ENCODE measurements around the gene MYNN. TPM values are rescaled to one million over a fixed set of nuclear protein-coding genes. Genes with fewer than 3 reads are reported as not detected.

Gene MYNN
- total RNA-seq, 1 donor from 2014 or later: 12.4 TPM

DNA sequence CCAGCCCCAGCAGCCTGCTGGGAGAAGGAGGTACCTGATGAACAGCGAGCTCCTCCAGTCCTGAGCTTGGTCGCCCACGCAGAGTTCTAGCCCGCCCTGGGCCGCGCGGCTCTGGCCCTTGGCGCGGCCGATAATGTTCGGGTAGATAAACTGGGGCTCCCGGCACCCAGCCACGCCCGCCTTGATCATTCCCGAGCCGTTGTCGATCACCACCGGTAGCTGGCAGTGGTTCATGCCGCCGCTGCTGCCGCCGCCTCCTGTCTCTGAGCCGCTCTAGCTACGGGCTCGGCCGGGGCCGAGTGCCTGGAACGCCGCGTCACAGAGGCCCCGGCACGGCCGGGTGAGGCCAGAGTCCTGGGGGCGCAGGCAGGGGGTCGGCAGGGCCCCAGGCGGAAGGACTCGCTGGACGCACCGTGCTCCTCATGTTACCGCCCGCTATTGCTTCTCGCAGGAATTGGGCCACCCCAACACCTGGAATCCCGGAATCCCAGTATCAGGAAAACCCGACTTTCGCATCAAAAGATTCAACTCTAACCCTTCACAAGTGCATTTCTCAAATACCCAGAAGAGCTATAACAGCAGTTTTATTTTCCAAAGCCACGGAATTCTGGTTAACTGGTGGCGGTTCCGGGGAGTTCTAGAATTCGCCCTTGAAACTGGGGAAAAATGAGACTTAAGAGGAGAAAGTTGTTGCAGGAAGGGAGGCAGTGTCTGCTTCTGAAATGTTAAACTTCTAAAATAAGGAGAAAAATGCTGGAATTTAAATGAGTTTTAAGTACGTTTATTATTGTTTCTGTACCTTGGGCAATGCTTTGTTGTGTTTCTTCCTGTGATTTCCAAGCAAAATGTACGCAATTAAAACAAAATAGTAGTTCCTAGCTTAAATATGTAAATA lies 3.7 kb upstream of the MYNN start, which contains the start of gene ACTRT3:
Gene ACTRT3, minus strand, starts transcription at position 275 of the 895 bp plus-strand sequence. Its CDS starts 41 bp downstream, at position 234.
- peak within 1 kb of the TSS; percentile 88 for H3K27ac ChIP-seq (replicated peaks)
- H3K27me3 ChIP-seq (ENCODE audit: low read depth): no peaks in the 10 kb centered on the region
- H3K4me1 ChIP-seq: peaks cover 28% of the 10 kb centered on the region
- peaks cover 15% of the 10 kb centered on the region for H3K9me3 ChIP-seq (replicated peaks)
- TF ChIP-seq CTCF (IDR thresholded peaks at IDR 0.05; ENCODE audit: borderline replicate concordance): no peak
- DNase-seq: peak; percentile 69
- H3K4me3 ChIP-seq: peak within 1 kb of the TSS; percentile 72
- peaks cover 5% of the 10 kb centered on the region for H3K36me3 ChIP-seq
- intact Hi-C loops (cut with micrococcal nuclease): no loop called here

DNA sequence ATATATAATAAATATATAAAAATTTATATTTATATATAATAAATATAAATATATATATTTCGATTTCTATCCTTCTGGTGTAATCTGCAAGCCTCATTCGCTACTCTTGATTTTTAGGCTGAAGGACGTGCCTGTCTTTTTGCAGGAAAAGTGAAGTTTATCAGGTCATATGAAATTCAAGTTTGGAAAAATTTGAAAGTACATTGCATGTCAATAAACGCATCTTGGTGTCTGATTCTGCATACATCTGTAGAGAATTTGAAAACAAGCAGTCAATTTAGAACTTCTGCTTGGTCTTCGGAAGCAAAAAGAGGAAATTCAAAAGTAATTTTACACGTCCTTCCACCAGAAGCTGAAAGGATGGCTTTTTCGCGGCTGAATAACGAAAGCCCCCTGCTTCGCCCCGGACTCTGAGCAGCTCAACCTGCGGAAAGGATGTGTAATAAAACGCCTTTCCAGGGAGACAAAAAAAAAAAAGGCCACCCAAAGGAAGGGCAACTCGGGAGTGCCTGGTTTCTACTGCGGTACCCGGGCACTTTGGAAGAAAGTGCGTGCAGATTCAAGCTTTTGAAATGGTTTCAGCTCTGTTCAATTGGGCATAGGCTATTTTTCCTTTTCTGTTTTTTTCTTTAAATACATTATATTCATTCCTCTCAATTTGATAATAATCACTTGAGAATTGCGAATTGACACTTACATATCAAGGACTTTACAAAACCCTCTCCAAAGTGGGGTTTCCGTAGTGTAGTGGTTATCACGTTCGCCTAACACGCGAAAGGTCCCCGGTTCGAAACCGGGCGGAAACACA lies 1.5 kb upstream of the MYNN start:
- Histone ChIP-seq H3K4me1 (peaks cover 46% of the 10 kb centered on the region), H3K9me3 (replicated peaks) (peaks cover 3% of the 10 kb centered on the region), H3K27ac (replicated peaks) (peak overlapping the region; percentile 99), H3K36me3 (peaks cover 27% of the 10 kb centered on the region), H3K4me3 (peak overlapping the region; percentile 100), H3K27me3 (ENCODE audit: low read depth) (no peaks in the 10 kb centered on the region)
- intact Hi-C loops (cut with micrococcal nuclease): no loop called here
- no peak for TF ChIP-seq CTCF (IDR thresholded peaks at IDR 0.05; ENCODE audit: borderline replicate concordance)
- DNase-seq: peak; percentile 38

DNA sequence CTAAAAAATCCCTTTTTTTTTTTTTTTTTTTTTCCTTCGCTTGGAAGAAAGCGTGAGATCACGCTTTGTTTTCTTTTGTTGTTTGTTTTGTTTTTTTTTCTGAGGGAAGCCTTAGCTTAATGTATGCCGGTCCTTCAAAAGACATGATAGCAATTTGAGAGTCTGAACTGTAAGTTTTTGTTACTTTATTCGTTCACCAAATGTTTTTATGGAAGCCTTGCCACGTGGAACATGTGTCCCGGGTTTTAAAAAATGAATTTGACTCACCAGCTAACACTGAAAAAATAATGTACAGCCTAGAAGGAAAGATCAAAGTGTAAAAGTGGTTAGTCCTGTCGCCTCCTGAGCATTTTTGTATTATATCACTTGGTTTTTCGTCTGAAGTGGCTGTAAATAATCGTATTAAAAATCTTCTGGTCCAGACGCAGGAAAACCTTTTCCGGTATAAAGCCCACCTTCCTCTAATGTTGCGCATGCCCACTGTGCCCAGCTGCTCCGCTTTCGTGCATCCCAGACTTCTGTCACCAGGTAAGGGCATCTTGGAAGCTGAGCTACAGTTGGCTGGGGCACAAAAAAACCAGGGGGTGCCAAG lies 795 bp upstream of the MYNN start:
- peaks cover 3% of the 10 kb centered on the region for H3K9me3 ChIP-seq (replicated peaks)
- H3K4me1 ChIP-seq: peaks cover 47% of the 10 kb centered on the region
- peaks cover 33% of the 10 kb centered on the region for H3K36me3 ChIP-seq
- intact Hi-C loops (cut with micrococcal nuclease): no loop called here
- peak overlapping the region; percentile 99 for H3K27ac ChIP-seq (replicated peaks)
- no peaks in the 10 kb centered on the region for H3K27me3 ChIP-seq (ENCODE audit: low read depth)
- TF ChIP-seq CTCF (IDR thresholded peaks at IDR 0.05; ENCODE audit: borderline replicate concordance): no peak
- DNase-seq: peak; percentile 72
- peak overlapping the region; percentile 100 for H3K4me3 ChIP-seq

- no peak overlapping the region for H3K27ac ChIP-seq (replicated peaks)
- no peak for TF ChIP-seq CTCF (IDR thresholded peaks at IDR 0.05; ENCODE audit: borderline replicate concordance)
- H3K27me3 ChIP-seq (ENCODE audit: low read depth): no peaks in the 10 kb centered on the region
- no peak for DNase-seq
- peaks cover 50% of the 10 kb centered on the region for H3K36me3 ChIP-seq
- intact Hi-C loops (cut with micrococcal nuclease): no loop called here
- no peaks in the 10 kb centered on the region for H3K9me3 ChIP-seq (replicated peaks)
- H3K4me3 ChIP-seq: peak overlapping the region; percentile 100
- H3K4me1 ChIP-seq: peaks cover 47% of the 10 kb centered on the region
Observed at GRCh38 chr3:169774186-169774585, 990 bp downstream of the MYNN start.

DNA sequence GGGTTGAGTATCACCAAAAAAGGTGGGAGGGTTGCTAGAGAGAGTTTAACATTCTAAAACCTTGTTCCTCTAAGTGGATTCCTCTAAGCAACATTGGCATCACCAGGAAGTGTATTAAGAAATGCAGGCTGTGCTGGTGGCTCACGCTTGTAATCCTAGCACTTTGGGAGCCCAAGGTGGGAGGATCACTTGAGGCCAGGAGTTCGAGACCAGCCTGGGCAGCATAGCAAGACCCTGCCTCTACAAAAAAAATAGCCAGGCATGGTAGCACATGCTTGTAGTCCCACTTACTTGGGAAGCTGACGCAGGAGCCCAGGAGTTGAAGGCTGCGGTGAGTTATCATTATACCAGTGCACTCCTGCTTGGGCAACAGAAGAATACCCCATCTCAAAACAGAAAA lies 4.6 kb downstream of the MYNN start:
- DNase-seq: no peak
- no peak overlapping the region for H3K27ac ChIP-seq (replicated peaks)
- peaks cover 65% of the 10 kb centered on the region for H3K4me1 ChIP-seq
- H3K9me3 ChIP-seq (replicated peaks): no peaks in the 10 kb centered on the region
- no peaks in the 10 kb centered on the region for H3K27me3 ChIP-seq (ENCODE audit: low read depth)
- peaks cover 87% of the 10 kb centered on the region for H3K36me3 ChIP-seq
- no peak for TF ChIP-seq CTCF (IDR thresholded peaks at IDR 0.05; ENCODE audit: borderline replicate concordance)
- intact Hi-C loops (cut with micrococcal nuclease): no loop called here
- no peak overlapping the region for H3K4me3 ChIP-seq
